Tibial nerve (tissue), 4 donors: Measurements from ENCODE around the gene MCF2L. TPM values are rescaled to one million over a fixed set of nuclear protein-coding genes. Genes with fewer than 3 reads are reported as not detected.

ENCODE experiments used
- DNase-seq, 2 donors: peaks; one replicate each; pipeline ENCODE4 v3.0.0-alpha.2; 2019; ENCODE audit warnings: low spot score in 2 of 2
- H3K27ac ChIP-seq, 4 donors: fragments of 200-600 bp; sonication (generic) in 3 of 4; one replicate each; pipeline ENCODE4 v1.5.1; 2017 to 2019; ENCODE audit warnings: mild to moderate bottlenecking in 1 of 4
- H3K27me3 ChIP-seq, 2 donors: fragments of 200-600 bp; sonication (generic) in 1 of 2; one replicate each; pipeline versions ENCODE4 v1.5.1 to v1.6.0; 2017 to 2019
- H3K36me3 ChIP-seq, 3 donors: fragments of 200-600 bp; sonication (generic); one replicate each; pipeline ENCODE4 v1.5.1; 2018 to 2019
- H3K4me1 ChIP-seq, 4 donors: fragments of 200-600 bp; sonication (generic) in 3 of 4; one replicate each; pipeline ENCODE4 v1.5.1; 2017 to 2019
- H3K4me3 ChIP-seq, 4 donors: fragments of 200-600 bp; sonication (generic) in 3 of 4; one replicate each; pipeline ENCODE4 v1.5.1; 2017 to 2019; ENCODE audit warnings: mild to moderate bottlenecking in 1 of 4, moderate library complexity in 1 of 4
- H3K9me3 ChIP-seq, 4 donors: fragments of 200-600 bp; sonication (generic) in 3 of 4; one replicate each; pipeline ENCODE4 v1.5.1; 2017 to 2019
- EP300 ChIP-seq, 2 donors: sonication (generic); formaldehyde crosslinking; IDR thresholded peaks; one replicate each; pipeline ENCODE4 v1.6.1; 2017; ENCODE audit warnings: antibody characterized with exemption in 2 of 2, mild to moderate bottlenecking in 1 of 2
- POLR2A ChIP-seq, 2 donors: fragments of 450-650 bp; IDR thresholded peaks; one replicate each; pipeline ENCODE4 v1.6.1; 2017; ENCODE audit warnings: antibody characterized with exemption in 2 of 2, mild to moderate bottlenecking in 2 of 2, moderate library complexity in 2 of 2
- WGBS, 2 donors: methylation state at CpG; one replicate each; pipeline ENCODE4 v1.1.5; 2018; 5-methylcytosine and 5-hydroxymethylcytosine counted together
- total RNA-seq, 4 donors: library from RNA; depleted of rRNA; stranded (reverse); fragments of >200 nt; gene quantifications; one replicate each; pipeline ENCODE4 v1.1.0, GENCODE V29; 2016
- TF ChIP-seq, protein P1 (sequence below), 5 experiments: fragments of 200-600 bp in 3 of 5; fragments of 450-650 bp in 2 of 5; sonication (generic) in 3 of 5; IDR thresholded peaks; one replicate each; pipeline ENCODE4 v1.5.1; 2016 to 2019; ENCODE audit warnings: antibody characterized with exemption in 5 of 5, mild to moderate bottlenecking in 3 of 5, moderate library complexity in 2 of 5

The MCF2L gene
- total RNA-seq, 4 donors from 2014 or later: 30.1 to 82.6 (median 45.3) TPM

DNA sequence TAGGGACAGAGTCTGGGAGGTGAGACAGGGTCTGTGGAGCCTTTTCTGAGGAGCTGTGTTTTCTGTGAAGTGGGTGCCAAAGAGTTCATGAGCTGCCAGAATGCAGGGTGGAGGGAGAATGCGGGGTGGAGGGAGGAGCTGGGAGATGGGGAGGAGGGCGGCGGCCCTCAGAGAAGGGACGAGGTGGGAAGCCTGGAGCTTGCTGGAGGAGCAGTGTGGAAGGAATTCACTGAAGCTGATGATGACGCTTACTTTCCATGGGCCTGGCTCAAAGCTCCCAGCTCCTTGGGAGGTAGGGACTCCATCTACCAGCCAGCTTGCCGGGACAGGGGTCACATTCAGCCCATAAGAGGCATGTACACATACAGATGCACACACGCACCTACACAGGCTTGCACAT lies 62.5 kb downstream of the MCF2L start:
- 49 to 50% methylated on average over 7 of the region's 7 CpGs for WGBS, 2 donors
- Histone ChIP-seq H3K36me3 (no peaks in the 10 kb centered on the region), H3K9me3 (no peaks in the 10 kb centered on the region), H3K27me3 (peaks cover 0 to 19% of the 10 kb centered on the region in 2 donors), H3K4me3 (no peak overlapping the region), H3K27ac (no peak overlapping the region), H3K4me1 (peaks cover 0 to 10% (median 2%) of the 10 kb centered on the region in 4 donors)
- DNase-seq: no peak
- no peak for TF ChIP-seq POLR2A (IDR thresholded peaks at IDR 0.05)
- TF ChIP-seq, protein P1, sequence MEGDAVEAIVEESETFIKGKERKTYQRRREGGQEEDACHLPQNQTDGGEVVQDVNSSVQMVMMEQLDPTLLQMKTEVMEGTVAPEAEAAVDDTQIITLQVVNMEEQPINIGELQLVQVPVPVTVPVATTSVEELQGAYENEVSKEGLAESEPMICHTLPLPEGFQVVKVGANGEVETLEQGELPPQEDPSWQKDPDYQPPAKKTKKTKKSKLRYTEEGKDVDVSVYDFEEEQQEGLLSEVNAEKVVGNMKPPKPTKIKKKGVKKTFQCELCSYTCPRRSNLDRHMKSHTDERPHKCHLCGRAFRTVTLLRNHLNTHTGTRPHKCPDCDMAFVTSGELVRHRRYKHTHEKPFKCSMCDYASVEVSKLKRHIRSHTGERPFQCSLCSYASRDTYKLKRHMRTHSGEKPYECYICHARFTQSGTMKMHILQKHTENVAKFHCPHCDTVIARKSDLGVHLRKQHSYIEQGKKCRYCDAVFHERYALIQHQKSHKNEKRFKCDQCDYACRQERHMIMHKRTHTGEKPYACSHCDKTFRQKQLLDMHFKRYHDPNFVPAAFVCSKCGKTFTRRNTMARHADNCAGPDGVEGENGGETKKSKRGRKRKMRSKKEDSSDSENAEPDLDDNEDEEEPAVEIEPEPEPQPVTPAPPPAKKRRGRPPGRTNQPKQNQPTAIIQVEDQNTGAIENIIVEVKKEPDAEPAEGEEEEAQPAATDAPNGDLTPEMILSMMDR (IDR thresholded peaks at IDR 0.05): no peak
- TF ChIP-seq EP300 (IDR thresholded peaks at IDR 0.05): no peak

DNA sequence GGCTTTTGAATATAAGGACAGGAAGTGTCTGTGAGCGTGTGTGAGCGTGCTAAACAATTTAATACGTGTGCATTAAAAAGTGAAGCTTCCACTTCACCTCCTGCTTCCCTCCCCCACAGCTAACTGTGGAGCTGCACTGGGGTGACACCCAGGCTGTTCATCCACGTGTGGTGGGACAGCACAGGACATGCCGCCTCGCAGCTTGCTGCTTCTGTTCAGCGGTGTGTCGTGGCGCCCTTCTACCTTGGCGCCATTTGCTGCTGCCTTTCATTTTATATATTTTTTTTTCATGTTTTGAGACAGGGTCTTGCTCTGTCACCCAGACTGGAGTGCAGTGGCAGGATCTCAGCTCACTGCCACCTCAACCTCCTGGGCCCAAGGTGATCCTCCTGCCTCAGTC lies 63.3 kb downstream of the MCF2L start:
- 88 to 89% methylated on average over 10 of the region's 10 CpGs for WGBS, 2 donors
- Histone ChIP-seq H3K4me1 (peaks cover 0 to 10% (median 2%) of the 10 kb centered on the region in 4 donors), H3K27me3 (peaks cover 0 to 11% of the 10 kb centered on the region in 2 donors), H3K27ac (no peak overlapping the region), H3K36me3 (no peaks in the 10 kb centered on the region), H3K4me3 (no peak overlapping the region), H3K9me3 (no peaks in the 10 kb centered on the region)
- no peak for DNase-seq
- TF ChIP-seq EP300 (IDR thresholded peaks at IDR 0.05) (no peak), POLR2A (IDR thresholded peaks at IDR 0.05) (no peak)
- TF ChIP-seq, protein P1 (IDR thresholded peaks at IDR 0.05): no peak

DNA sequence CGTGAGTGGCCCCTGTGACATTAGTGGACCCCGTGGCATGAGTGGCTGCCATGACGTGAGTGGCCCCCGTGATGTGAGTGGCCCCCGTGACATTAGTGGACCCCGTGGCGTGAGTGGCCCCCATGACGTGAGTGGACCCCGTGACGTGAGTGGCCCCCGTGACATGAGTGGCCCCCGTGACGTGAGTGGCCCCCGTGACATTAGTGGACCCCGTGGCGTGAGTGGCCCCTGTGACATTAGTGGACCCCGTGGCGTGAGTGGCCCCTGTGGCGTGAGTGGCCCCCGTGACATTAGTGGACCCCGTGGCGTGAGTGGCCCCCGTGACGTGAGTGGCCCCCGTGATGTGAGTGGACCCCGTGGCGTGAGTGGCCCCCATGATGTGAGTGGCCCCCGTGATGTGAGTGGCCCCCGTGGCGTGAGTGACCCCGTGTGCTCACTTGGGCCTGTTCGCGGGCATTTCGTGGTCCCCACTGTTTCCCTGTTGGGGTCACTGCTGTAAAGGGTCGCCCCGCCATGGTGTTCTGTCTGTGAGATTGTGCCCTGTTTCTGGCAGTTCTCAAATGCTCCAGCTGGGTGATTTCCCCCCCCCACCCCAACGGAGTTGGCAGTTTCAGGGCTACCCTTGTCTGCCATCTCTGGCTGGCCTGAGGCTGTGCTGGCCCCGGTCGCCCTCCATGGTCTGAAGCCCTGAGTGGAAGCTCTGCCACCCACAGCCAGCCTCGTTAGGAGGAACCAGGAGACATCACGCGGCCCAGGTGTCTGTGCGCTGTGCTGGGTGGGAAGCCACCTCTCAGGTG lies 64.2 kb downstream of the MCF2L start:
- no peak for DNase-seq
- Histone ChIP-seq H3K4me1 (peaks cover 0 to 10% (median 2%) of the 10 kb centered on the region in 4 donors), H3K27ac (no peak overlapping the region), H3K4me3 (no peak overlapping the region), H3K27me3 (peaks cover 0 to 5% of the 10 kb centered on the region in 2 donors), H3K9me3 (no peaks in the 10 kb centered on the region), H3K36me3 (no peaks in the 10 kb centered on the region)
- TF ChIP-seq EP300 (IDR thresholded peaks at IDR 0.05) (no peak), POLR2A (IDR thresholded peaks at IDR 0.05) (no peak)
- TF ChIP-seq, protein P1 (IDR thresholded peaks at IDR 0.05): no peak
- WGBS, 2 donors: 81 to 87% methylated on average over 31 to 40 of the region's 43 CpGs

DNA sequence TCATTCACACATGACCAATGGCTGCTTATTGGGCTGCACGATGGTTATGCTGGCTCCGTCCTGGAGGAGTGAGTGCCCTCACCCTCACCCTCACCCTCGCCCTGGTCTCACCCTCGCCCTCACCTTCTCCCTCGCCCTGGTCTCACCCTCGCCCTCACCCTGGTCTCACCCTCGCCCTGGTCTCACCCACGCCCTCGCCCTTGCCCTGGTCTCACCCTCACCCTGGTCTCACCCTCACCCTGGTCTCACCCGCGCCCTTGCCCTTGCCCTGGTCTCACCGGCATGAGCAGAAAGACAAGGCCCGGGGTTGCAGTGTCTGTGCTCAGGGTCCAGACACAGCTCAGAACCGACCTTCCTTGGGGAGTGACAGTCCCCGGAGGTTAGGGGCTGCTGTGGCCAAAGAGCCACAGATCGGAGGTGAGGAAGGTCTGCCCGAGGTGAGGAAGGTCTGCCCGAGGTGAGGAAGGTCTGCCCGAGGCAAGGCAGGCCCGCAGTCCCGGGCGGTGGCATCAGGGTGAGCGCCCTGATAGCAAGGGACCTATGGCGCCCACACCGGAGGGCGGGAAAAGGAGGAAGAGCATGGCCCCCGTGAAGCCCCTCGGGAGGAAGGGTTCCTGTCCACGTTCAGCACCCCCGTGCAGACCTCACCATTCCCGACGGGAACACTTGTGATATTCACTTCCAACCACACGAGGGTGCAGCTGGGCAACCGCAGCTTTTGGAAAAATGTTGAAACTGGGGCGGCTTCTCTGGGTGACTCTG lies 65.6 kb downstream of the MCF2L start:
- H3K4me1 ChIP-seq: peaks cover 0 to 10% (median 2%) of the 10 kb centered on the region in 4 donors
- no peaks in the 10 kb centered on the region for H3K36me3 ChIP-seq
- WGBS, 2 donors: 51 to 59% methylated on average over 33 to 35 of the region's 35 CpGs
- peaks cover 0 to 4% of the 10 kb centered on the region in 2 donors for H3K27me3 ChIP-seq
- TF ChIP-seq, protein P1 (IDR thresholded peaks at IDR 0.05): peak; percentile 41 to 73 (median 53)
- peak in 1 of 2 donors; percentile 10 for TF ChIP-seq EP300 (IDR thresholded peaks at IDR 0.05)
- TF ChIP-seq POLR2A (IDR thresholded peaks at IDR 0.05): no peak
- peak in 1 of 2 donors; percentile 53 for DNase-seq
- H3K9me3 ChIP-seq: no peaks in the 10 kb centered on the region
- H3K4me3 ChIP-seq: no peak overlapping the region
- H3K27ac ChIP-seq: no peak overlapping the region
